CD4-positive, alpha-beta T cell treated with Interleukin-21 for 1 hour (primary cell): ENCODE results near the gene KCNQ5.

Experiments used
- DNase-seq: peaks from one replicate; pipeline ENCODE4 v3.0.0-alpha.2; 2020

KCNQ5 gene

DNA sequence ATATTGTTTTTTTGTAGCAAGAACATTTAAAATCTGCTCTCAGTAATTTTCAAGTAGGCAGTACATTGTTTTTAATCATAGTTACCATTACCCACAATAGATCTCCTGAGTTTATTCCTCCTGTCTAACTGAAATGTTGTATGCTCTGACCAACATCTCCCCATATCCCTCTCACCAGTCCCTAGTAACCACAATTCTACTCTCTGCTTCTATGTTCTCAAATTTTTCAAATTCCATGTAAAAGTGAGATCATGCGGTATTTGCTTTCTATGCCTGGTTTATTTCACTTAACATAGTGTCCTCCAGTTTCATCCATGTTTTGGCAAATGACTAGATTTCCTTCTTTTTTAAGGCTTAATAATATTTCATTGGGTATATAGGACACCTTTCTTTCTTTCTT is 300.5 kb downstream of the KCNQ5 start:
- DNase-seq, result no peak

DNA sequence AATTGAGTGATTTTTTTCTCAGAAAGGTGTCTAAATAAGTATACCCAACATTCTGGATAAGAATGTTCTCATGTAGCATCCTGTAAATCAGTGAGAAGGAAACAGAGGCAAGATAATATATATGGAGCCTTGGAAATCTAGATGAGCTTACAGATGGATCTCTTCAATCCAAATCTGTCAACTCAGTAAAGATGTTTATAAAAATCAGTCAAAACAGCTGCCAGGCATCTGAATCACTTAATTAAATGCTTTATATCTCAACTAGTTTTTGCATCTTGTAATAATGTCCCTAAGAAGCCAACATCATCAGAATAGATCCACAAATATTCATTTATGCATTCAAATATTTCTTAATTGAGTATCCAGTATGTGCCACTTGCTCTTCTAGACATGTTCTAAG is 303.3 kb downstream of the KCNQ5 start:
- no peak for DNase-seq

DNA sequence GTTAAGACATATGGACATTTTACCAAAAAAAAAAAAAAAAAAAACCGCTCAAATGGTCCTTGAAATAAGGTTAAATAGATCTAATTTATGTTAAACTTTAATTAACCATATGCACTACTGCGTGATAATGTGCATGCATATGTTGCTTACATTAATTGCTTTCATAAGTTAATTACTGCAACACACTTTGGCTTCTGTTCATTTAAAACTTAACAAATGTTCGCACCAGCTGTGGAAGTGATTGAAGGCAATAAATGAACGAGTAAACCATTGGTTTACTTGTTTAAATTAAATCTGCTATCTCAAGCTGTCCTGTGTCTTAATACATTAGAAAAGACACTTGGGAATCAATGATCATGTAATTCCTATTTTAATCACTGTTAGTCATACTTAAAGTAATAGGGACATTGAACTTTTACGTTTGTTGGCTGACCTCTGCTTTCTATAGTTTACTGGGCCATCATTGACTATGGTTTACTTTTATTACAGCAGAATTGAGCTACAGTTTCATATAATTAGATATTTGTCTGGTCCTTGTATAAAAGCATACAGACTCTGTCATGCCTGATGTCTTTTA is 308.8 kb downstream of the KCNQ5 start:
- no peak for DNase-seq

DNA sequence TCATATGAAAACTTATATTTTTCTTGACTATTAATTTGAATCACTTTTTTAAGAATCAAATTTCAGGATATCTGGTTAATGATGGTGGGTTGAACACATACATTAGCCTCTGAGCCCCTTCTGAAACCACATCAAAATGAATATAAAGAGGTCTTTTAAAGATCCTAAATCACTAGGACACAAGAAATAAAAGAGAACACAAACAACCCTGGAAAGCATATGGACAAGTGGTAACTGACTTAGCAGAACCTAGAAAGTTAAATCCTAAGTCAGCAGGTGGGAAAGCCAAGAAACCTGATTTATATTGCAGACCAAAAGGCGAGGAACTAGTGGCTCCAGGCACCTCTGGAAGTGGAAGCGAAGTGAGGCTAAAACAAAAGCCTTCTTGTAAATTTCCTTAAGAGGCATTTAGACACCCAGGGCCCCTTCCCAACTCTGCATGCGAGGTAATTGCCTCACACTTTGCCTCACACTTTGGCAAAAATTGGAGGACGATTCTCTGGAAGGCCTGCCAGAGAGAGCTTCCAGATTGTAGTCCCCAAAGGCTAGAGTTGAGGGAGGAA is 309.5 kb downstream of the KCNQ5 start:
- DNase-seq, result no peak

DNA sequence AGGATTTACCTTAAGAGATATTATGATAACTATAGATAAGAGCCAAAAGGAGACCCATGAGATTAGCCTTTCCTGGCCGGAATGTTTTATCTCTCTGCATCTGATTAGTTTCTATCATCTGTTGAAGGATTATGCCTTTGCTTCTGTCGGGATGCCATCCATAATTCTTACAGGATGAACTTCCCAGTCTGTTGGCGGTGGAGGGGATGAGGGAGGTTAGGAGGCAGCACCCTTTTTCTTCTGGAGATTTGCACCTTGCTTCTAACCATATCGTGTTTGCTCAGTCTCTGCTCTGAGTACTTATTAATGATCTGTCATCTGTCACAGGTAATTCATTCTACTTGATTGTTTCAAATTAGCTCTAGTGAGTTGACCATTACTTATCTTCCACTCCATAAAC is 311.4 kb downstream of the KCNQ5 start:
- no peak for DNase-seq

DNA sequence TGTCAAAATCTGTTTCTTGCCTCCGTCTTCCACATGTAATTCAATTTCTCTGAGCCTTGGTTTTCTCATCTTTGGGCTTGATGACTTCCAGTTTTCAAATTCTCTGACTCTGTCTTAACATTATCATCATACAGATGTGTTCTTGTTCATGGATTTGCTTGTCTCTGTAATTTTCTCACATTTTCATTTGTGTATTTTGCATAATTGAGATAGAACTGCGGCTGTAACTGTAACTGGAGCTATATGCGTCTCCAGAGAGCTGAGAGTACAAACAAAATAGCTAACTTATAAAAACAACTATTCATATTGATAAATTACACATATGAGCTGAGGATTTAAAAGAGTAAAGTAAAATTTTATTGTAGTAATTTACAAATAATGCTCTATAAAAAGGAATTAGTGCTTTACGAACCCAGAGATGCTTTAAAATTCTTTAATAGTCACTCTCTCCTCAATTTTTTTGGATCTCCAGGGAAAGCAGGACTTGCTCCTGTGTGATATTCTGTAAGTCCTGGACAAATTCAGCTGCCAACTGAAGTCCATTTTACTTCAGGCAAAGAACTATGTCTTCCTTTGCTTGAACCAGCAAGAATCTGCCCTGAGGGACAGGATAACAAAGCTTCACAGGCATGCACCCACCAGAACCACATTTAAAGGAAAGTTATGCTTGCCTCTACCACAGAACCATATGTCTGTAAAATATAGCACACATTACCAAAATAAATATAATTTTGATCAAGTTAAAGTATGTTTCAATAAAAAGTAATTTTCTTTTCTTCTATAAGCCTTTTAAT is 315.1 kb downstream of the KCNQ5 start:
- DNase-seq, result no peak

DNA sequence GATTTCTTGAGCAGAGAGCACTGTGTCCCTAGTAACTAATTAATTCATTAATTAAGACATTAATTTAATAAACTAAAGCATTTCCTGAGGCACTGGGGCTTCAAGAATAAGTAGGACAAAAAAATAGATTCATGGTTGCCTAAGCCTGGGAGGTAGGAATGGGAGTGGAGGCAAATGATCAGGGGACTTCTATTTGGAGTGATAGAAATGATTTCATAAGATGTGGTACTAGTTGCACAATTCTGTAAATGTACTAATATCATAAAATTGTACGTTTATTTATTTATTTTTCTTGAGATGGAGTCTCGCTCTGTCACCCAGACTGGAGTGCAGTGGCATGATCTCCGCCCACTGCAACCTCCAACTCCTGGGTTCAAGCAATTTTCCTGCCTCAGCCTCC is 316.2 kb downstream of the KCNQ5 start:
- DNase-seq, result no peak

DNA sequence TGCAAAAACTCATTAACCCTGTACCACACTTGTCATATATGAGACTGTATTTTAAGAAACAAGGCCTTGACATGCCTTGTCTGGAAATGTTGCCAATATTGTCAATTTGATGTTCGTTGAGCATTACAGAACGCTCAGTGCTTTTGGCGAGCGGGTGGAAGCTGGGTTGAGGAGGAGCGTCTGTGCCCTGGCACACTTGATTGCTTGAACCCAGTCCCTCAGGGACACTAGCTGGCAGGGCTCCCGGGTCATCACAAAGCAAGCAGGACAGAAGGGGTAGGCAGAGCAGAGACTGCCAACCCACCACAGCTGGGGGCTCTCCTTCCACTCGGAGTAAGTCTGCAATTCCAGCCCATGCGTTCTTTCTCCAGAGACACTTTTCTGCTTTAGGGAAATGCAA is 317.1 kb downstream of the KCNQ5 start:
- no peak for DNase-seq

DNA sequence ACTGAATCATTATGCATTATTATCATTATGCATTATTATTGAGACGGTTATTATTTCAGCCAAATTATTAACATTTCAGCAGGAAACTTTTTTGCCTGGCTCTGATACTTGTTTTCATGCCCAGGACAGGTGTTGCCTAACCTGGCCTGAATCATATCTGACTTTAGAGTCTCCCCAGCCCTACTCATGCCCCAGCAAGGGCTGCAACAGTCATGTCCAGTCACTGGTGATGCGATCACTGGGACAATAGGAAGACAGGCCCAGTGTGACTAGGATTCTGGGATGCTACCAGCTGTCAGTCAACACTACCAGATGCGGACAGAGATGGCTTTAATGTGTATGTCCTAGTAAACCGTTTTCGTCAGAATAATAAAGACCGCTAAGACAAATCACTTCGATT is 318.4 kb downstream of the KCNQ5 start:
- no peak for DNase-seq

DNA sequence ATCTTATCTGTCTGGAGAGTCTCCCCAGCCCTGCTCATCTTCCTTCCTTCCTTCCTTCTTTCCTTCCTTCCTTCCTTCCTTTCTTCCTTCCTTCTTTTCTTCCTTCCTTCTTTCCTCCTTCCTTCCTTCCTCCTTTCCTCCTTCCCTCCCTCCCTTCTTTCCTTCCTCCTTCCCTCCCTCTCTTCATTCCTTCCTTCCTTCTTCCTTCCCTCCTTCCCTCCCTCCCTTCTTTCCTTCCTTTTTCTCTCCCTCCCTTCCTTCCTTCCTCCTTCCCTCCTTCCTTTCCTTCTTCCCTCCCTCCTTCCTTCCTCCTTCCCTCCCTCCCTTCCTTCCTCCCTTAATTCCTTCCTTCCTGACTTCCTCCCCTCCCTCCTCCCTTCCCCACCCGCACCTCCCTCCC is 319.4 kb downstream of the KCNQ5 start:
- DNase-seq, result no peak

DNA sequence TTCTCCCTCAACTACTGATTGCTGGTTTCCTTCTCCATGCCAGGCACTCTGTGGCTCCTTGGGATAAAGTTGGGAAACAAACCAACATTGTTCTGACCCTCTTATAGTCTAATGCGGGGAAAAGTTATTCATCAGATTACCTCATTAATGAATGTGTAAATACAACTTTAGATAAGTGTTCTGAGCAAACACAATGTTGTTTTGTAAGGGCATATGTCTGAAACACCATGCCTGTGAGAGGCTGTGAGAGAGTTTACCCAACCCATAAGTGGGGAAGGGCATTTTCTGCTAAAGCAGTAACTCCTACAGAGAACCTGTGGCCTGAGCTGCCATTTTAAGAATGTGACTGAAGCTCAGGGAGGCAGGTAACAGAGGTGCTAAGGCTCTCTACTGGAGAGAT is 319.9 kb downstream of the KCNQ5 start:
- no peak for DNase-seq

DNA sequence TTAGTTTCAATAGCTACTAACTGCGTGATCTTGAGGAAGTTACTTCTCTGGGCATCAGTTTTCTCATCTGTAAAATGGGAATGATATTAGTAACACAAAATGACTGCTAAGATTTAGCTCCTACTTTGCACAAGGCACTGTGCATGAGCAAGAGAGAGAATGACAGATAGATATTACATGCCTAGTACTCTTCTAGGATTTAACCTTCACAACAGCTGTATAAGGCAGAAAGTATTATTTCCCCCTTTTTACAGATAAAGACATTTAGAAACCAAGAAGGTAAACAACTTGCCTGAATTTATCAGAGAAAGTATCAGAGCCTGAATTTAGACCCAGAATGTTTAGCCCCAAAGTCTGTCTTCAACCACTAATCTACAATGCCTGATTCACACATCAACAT is 321.8 kb downstream of the KCNQ5 start:
- DNase-seq, result no peak

DNA sequence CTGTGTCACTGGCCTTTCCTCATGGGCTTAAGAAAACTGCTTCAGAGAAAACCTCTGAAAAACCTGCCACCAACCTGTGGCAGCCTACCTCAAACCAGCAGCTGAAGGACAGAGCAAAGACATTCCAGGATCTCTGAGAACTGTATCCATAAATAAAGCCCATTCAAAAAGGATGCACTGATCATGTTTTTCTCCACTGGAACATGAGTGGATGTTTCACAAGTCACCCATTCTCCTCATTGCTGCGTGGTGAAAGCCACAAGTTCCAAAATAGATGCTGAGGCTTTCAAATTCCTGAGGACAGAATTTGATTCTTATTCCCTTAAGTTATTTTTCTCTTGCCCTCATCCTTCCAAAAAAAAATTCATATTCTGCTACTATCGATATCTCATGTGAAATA is 322.8 kb downstream of the KCNQ5 start:
- no peak for DNase-seq

DNA sequence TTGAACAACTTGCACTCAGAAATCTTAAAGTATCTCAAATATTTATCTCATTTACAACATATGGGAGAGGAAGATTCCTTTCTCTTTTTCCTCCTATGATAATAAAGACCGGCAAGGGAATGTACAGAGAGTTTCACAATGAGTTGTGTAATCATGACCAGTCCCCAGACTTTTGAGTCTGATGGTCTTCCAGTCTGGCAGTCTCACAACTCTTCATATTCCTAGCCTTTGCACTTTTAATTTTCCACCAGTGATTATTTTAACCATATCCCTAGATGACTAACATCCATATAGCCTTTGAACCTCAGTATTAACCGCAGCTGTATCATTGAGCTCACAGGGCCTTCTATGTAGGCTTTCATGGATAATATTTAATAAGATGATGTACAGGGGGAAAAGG is 324.9 kb downstream of the KCNQ5 start:
- DNase-seq, result no peak

DNA sequence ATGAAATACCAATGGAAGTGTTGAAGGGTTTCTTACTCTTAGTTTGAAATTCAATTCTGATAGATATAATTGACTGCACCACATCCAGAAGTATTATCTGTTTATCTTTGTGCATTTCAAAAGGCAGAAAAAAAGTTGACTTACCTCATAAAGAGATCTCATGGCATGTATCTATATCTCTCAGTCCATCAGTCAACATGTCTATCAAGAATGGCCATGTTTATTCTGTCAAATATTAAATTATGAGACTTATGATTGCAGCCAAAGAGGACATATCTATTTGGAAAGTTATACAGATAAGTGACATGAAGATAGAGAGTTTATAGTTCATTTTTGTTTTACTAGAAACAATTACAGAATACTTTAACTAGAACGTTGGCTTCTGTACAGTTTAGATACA is 325.7 kb downstream of the KCNQ5 start:
- DNase-seq, result no peak

DNA sequence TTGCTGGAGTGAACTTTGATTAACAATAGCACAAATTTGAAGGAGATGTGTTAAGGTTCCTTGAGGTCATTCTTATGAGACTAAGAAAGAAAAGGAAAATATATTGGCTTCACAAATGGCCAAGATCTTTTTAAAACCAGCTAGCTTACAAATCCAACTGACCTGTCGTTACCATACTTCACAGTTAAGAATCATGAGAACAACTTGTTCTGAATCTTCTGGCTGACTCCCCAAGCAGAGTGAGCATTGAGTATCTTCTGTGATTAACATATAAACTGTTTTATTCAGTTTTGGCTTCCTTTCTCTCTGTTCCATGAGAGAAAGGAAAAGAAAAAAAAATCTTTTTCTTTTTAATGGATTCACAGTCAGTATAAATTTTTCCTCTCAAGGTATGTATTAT is 326.3 kb downstream of the KCNQ5 start:
- no peak for DNase-seq

DNA sequence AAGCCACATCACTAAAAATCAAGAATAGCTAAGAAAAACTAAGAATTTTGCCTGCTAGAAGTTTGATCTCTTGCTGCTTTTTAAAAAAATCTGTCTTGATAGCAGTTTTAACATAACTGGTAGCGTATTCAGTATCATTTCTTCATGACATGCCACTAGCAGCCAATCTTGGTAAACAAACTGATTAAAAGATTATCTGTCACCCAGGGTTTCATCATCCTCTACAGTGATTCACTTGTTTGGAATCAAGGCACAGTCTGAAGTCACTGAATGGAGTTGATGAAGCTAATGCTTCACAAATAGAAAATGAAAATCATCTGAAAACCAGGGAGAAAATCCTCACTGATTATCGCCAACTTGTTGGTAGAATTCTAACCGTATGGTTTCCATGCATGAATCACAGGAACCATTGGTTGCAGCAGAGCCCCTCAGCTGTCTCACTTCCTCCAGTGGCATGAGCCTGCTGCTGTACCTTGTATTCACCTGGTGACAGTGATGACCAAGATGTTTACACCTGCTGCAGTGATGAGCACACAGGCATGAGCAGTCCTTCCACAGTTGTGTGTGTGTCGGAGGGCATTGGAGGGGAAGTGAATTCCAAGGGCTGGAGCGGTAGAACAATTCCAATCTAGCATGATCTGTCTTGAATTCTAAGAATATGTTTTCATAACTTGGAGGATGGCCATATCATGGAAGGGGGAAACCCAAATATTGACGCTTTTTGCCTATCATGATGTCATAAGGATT is 328.4 kb downstream of the KCNQ5 start:
- no peak for DNase-seq

DNA sequence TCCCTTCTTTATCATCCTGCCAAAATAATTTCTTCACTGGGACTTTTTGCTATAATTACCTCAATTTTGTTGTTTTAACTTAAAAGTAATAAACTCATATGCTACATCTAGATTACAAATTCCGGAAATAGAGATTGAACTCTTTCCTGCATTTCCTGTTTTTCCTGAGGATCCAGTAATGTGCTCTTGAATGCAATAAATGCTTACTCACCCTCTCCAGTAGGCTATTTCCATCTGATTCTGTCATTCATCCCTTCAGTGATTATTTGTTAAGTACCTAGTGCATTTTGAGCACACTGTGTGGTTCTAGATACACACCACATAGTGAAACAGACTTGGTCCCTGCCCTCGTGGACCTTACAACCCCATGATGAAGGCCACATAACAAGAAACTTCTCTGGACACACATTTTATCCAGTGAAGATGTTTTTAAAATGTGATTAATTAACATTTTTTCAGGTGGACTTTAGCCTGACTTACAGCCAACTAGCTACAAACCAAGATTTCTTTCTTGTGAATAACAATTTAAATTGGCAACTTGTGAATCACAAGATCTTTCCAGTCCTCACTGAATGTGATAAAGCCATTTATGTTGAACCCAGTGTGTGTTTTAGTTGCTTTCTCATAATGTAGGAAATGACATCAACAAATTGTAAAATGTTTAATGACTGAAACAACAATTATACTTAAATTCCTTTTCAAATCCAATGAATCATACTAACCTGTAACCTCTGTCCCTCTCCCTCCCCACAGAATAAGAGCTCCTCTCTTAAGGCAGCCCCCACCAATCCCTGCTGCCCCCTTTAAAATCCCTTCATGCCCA is 331.2 kb downstream of the KCNQ5 start:
- DNase-seq, result no peak

DNA sequence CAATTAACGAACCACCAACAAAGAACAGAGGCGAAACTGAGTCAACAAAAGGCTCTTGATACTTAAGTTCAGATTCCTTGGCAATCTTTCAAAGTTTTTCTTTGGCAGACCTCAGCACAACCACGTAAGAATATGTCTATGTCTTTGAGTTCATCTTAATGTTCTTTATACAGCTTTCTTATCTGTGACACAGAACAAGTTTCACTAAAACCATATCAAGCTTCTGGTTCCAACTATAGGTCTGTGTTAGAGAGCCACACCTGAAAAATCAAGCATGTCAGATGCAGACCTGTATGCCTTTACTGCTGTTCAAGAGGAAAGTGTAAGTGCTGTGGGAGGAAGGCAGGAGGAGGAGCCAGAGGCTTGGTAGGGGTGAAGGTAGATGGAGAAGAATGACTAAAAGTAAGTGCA is 332.1 kb downstream of the KCNQ5 start:
- DNase-seq, result no peak

DNA sequence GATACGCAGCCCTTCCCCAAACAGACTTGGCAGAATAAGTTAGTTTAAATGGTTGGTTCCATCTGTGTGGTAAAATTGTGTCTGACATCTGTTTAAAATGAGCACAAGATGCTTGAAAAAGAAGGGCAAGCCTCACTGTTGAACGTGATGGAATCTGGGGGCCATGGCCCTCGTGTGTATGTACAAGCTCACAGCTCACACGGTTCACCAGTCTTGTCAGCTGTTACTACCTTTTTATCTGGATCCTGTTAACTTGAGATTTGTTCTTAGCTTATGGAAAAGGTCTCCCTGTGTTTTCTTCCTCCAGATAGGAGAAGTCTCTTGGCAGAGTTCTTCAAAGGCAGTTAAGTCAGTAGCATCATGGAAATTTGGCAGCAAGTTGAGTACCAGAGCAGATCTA is 332.9 kb downstream of the KCNQ5 start:
- no peak for DNase-seq

DNA sequence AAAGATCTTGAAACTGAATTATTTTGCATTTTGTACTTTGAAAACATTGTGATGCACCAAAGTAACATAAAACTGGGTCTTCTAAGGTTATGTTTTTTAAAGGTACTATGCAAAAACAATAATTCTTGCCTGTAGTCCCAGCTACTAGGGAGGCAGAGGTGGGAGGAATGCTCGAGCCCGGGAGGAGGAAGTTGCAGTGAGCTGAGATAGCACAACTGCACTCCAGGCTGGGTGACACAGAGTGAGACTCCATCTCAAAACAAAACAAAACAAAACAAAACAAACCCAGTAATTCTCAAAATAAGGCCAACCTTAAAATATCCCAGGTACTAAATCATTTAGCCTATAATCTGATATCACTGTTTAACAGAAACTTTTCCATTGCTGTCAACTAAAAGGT is 333.8 kb downstream of the KCNQ5 start:
- DNase-seq, result no peak

DNA sequence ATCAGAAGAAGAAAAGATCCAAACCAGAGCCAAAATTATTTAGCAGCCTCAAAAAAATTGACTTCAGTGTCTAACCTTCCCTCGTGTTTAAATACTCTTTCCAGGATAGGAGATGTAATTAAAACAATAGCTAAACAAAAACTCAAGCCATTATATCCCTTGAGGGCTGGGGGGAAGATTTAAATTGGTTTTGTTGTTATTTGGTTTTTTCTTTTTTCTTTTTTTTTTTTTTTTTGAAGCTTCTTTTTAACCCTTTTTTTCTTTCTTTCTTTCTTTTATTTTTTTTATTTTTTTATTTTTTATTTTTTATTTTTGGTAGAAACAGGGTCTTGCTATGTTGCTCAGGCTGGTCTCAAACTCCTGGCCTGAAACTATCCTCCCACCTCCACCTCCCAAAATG is 334.4 kb downstream of the KCNQ5 start:
- no peak for DNase-seq

DNA sequence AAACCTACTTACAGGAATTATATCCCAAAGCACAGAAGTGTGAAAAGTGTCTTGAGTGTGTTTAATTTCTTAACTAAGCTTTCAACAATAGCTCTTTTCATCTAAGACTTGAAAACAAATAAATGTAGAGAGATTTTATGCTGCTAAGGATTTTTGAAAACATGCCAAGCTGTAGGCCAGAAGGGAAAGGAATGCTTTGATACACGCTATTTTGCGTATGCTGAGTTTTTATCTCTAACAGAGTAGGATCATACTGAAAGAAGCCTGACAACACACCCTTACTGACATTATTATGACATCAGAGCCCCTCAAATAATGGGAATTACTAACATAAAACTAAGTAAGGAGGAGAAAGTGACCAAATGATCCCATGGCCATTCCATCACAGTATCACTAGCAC is 338.0 kb downstream of the KCNQ5 start:
- no peak for DNase-seq
